ENCODE measurements around the gene VCX. TPM values are rescaled to one million over a fixed set of nuclear protein-coding genes. Genes with fewer than 3 reads are reported as not detected.
A peak's percentile ranks its signal among the peaks of the same experiment; 100 is the strongest.
"Not testable (repeated sequence)": the region's sequence is repeated elsewhere in the genome, so short reads cannot be mapped to it uniquely, and the experiment has no call there.

VCX gene
- not detected in 2 replicates for total RNA-seq (2014; rRNA removed; shearing (Covaris generic); ENCODE audit: low replicate concordance)

GRCh38 chrX:7842871-7843270 is at the start of gene VCX:
Gene VCX, plus strand, starts transcription at chrX:7843171. Its CDS starts 33 bp downstream, at chrX:7843204.
- not testable (repeated sequence) for H3K9me3 ChIP-seq, DNase-seq, H3K4me3 ChIP-seq, H3K36me3 ChIP-seq, H3K27me3 ChIP-seq

GRCh38 chrX:7798327-7798726 is 44.6 kb upstream of the VCX start:
- H3K4me3 ChIP-seq: no peak overlapping the region
- H3K36me3 ChIP-seq: no peaks in the 10 kb centered on the region
- DNase-seq: no peak
- H3K27me3 ChIP-seq: no peaks in the 10 kb centered on the region
- no peaks in the 10 kb centered on the region for H3K9me3 ChIP-seq

- H3K27me3 ChIP-seq: no peaks in the 10 kb centered on the region
- peak; percentile 26 for DNase-seq
- H3K36me3 ChIP-seq: no peaks in the 10 kb centered on the region
- H3K9me3 ChIP-seq: no peaks in the 10 kb centered on the region
- H3K4me3 ChIP-seq: no peak overlapping the region
These were observed 41.3 kb upstream of the VCX start for GRCh38 chrX:7801711-7802110.

- H3K27me3 ChIP-seq: no peaks in the 10 kb centered on the region
- H3K36me3 ChIP-seq: no peaks in the 10 kb centered on the region
- H3K9me3 ChIP-seq: no peaks in the 10 kb centered on the region
- DNase-seq: no peak
- H3K4me3 ChIP-seq: no peak overlapping the region
These were observed 27.7 kb upstream of the VCX start for GRCh38 chrX:7815166-7815805.

GRCh38 chrX:7828594-7828993 is 14.4 kb upstream of the VCX start:
- no peaks in the 10 kb centered on the region for H3K9me3 ChIP-seq
- no peak overlapping the region for H3K4me3 ChIP-seq
- no peak for DNase-seq
- no peaks in the 10 kb centered on the region for H3K36me3 ChIP-seq
- no peaks in the 10 kb centered on the region for H3K27me3 ChIP-seq

GRCh38 chrX:7841084-7841805 is 1.7 kb upstream of the VCX start:
- Histone ChIP-seq H3K9me3 (no peaks in the 10 kb centered on the region), H3K27me3 (no peaks in the 10 kb centered on the region), H3K4me3 (no peak overlapping the region), H3K36me3 (no peaks in the 10 kb centered on the region)
- DNase-seq: no peak

GRCh38 chrX:7852166-7852565 is 9.2 kb downstream of the VCX start:
- H3K27me3 ChIP-seq: no peaks in the 10 kb centered on the region
- no peak overlapping the region for H3K4me3 ChIP-seq
- no peak for DNase-seq
- no peaks in the 10 kb centered on the region for H3K9me3 ChIP-seq
- H3K36me3 ChIP-seq: no peaks in the 10 kb centered on the region

GRCh38 chrX:7872042-7872441 is 29.1 kb downstream of the VCX start:
- Histone ChIP-seq H3K4me3 (no peak overlapping the region), H3K36me3 (no peaks in the 10 kb centered on the region), H3K9me3 (no peaks in the 10 kb centered on the region), H3K27me3 (no peaks in the 10 kb centered on the region)
- DNase-seq: no peak

GRCh38 chrX:7876957-7877356 is 34.0 kb downstream of the VCX start:
- Histone ChIP-seq H3K36me3 (no peaks in the 10 kb centered on the region), H3K4me3 (no peak overlapping the region), H3K9me3 (no peaks in the 10 kb centered on the region), H3K27me3 (no peaks in the 10 kb centered on the region)
- DNase-seq: no peak

- H3K27me3 ChIP-seq: no peaks in the 10 kb centered on the region
- no peaks in the 10 kb centered on the region for H3K9me3 ChIP-seq
- H3K4me3 ChIP-seq: no peak overlapping the region
- DNase-seq: no peak
- no peaks in the 10 kb centered on the region for H3K36me3 ChIP-seq
These were observed 46.2 kb downstream of the VCX start for GRCh38 chrX:7889135-7889534.

- Histone ChIP-seq H3K9me3 (no peaks in the 10 kb centered on the region), H3K4me3 (no peak overlapping the region), H3K36me3 (no peaks in the 10 kb centered on the region), H3K27me3 (no peaks in the 10 kb centered on the region)
- DNase-seq: peak; percentile 57
These were observed 46.7 kb downstream of the VCX start for GRCh38 chrX:7889680-7890079.

GRCh38 chrX:7891928-7892327 is 49.0 kb downstream of the VCX start:
- Histone ChIP-seq H3K9me3 (no peaks in the 10 kb centered on the region), H3K4me3 (no peak overlapping the region), H3K36me3 (no peaks in the 10 kb centered on the region), H3K27me3 (no peaks in the 10 kb centered on the region)
- no peak for DNase-seq

Other genes starting within 250 kb of the VCX start
- gene PNPLA4, start 84.2 kb downstream of the VCX start, total RNA-seq (2014; rRNA removed; shearing (Covaris generic); ENCODE audit: low replicate concordance): not detected in 2 replicates

All from MG63 (cell line).